NCI-H187 (cell line): ENCODE results near the gene TBXAS1.

Experiments used
- DNase-seq, 2 experiments: peaks; one replicate each; lab custom pipeline; 2025; lab: John Stamatoyannopoulos, UW

Gene TBXAS1

DNA sequence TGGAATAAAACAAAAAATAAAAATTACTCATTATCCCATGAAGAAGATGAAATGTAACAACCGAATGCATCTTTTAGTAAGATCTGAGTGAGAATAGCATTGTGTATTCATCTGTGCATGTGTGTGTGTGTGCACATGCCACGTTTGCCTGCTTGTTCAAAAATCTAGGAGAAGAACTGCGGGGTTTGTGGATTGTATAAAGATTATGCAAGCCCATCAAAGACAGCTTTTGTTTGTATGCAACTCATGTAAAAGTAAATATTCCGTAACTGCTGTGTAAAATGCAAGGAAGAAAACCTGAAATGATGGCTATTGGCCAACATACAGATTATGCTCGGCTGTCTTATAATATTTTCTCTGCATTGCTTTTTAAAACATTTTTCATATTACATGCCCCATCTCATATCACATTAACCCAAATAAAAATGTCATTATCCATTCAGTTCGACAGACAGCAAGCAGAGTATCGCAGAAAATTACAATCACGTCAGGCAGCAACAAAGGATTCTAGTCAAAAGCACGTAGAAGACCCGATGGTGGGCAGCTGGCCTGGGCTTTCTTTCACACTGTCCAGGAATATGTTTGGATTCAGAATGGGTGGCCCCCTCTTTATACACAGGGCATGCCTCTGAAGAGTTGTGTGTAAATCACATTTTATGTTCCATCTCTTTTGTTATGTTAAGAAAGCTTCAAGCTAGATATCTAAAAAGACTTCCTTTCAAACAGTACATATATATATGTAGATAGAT is 119.7 kb downstream of the TBXAS1 start:
- no peak for DNase-seq

DNA sequence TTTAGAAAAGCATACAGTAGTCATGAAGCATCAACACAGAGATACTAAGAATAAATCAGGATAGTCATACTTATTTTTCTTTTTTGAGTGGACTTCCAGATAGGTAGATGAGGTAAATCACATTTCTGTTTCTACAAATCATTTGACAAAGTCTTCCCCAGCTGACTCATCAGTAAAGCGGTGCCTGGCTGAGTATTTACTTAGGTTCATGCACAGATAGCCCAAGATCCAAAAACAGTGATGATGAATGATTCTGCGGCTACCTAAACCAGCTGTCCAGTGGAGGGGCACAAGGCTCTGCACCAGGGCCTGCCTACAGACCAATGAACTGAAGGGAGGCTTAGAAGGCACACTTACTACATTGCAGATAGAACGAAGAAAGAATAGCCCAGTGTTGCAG is 120.6 kb downstream of the TBXAS1 start:
- DNase-seq = no peak

DNA sequence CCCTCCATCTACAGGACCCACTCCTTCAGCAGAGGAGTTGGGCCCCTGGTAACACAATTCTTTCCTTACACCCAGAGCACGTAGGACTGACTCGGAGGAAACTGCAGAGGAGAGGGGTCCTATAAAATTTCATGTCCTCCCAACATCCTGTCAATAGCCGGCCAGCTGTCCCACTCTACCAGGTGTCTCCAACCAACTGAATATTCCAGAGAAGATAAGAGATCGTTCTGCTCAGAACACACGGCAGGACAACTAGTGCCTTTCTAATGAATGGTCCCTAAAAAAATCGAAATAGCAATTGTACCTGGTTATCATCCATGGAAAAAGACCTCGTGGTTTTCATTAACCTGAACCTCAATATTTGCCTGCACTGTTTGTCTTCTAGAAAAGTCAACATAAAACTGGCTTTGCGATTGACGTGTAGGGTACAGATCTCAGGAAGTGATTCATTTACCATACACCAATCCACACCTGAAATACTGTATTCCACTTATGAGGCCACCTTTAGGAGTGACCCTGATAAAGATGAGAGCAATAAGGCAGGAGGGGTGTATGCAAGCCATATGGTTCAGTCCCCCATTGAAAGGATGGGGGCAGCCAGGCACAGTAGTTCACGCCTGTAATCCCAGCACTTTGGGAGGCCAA is 121.9 kb downstream of the TBXAS1 start:
- DNase-seq = no peak

GRCh38 chr7:139953229-139953628 is 124.2 kb downstream of the TBXAS1 start:
- no peak for DNase-seq

DNA sequence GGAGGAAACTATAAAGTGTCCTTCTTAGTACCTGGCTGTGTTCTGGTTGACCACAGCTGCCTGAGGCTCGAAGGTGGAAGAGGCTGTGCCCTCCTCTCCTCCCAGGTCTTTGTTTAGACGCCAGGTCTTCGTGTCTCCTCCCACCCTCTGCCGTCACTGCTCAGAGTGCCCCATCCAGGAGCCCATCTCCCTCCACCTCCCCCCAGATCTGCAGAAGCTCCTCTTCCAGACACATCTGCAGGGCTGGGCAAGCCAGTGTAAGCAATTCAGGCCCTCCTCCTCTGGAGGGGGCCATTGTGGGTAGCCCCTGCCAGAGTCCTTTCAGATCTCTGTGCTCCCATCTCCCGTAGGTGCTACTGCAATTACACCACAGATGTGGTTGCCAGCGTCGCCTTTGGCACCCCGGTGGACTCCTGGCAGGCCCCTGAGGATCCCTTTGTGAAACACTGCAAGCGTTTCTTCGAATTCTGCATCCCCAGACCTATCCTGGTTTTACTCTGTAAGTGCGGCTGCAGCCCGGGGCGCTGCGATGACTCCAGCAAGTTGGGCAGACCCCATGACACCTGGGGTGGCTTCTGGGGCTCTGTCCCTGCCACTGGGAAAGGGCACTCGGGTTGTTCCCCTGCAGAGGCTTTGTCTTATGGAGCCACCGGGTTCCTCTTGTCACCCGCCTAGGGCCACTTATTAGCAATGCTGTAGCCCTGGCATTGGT is 126.2 kb downstream of the TBXAS1 start:
- no peak for DNase-seq

- DNase-seq = no peak
These were observed 129.7 kb downstream of the TBXAS1 start for GRCh38 chr7:139958599-139959284.

DNA sequence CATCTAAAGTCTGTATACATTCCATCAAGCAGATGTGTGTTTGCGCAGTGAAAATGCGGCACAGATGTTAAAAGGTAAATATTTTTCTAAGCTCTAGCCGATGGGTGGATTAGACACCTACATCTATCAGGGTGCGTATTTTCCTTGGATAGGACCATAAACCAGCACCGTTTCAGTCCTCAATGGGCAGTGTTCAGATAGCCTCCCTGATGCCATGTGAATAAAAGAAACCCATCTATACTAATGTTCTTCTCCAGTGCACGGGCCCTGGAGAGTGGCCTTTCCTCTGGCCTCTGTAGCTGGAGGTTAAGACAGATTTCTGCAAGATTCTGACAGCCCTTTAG is 130.2 kb downstream of the TBXAS1 start:
- DNase-seq = no peak

- no peak for DNase-seq
These were observed 130.7 kb downstream of the TBXAS1 start for GRCh38 chr7:139959718-139960117.

GRCh38 chr7:139960157-139960556 is 131.1 kb downstream of the TBXAS1 start:
- DNase-seq = no peak

- no peak for DNase-seq
These were observed 137.0 kb downstream of the TBXAS1 start for GRCh38 chr7:139965942-139966628.

- no peak for DNase-seq
These were observed 137.9 kb downstream of the TBXAS1 start for GRCh38 chr7:139966949-139967348.

DNA sequence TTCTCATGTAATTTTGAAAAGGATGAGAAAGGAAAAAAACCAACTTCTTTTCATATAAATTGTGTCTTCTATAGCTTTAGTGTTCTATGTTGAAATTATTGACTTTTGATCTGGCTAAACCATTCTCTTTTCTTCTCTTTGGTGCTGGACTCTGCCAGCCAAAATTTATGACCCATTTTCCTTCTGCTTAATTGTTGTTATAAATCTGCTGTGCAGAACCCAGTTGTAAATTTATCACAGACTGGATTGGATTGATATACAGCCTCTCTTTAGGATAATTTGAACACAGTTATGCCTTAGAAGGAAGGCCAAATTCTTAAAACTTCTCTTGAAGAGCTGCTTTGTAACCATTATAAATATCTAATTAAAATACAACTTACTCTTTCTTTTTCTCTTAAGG is 139.9 kb downstream of the TBXAS1 start:
- DNase-seq = no peak

DNA sequence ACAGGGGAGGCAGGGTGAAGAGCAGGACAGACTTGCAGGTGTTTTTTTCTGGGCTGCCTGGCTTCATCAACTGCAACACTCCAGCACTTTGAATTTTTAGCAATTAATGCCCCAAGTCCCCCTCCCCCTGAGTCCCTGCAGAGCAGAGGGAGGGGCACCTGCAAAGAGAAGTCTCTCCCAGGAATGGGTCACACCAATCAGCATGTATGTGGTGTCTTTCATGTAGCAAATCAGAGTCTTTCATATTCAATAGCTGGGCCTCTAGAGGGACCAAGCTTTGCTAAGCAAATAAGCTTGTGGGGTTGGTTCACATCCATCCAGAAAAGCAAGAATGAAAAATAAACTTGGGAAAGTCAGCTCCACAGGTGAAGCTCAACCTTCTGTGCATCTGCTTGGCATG is 143.0 kb downstream of the TBXAS1 start:
- DNase-seq = no peak

DNA sequence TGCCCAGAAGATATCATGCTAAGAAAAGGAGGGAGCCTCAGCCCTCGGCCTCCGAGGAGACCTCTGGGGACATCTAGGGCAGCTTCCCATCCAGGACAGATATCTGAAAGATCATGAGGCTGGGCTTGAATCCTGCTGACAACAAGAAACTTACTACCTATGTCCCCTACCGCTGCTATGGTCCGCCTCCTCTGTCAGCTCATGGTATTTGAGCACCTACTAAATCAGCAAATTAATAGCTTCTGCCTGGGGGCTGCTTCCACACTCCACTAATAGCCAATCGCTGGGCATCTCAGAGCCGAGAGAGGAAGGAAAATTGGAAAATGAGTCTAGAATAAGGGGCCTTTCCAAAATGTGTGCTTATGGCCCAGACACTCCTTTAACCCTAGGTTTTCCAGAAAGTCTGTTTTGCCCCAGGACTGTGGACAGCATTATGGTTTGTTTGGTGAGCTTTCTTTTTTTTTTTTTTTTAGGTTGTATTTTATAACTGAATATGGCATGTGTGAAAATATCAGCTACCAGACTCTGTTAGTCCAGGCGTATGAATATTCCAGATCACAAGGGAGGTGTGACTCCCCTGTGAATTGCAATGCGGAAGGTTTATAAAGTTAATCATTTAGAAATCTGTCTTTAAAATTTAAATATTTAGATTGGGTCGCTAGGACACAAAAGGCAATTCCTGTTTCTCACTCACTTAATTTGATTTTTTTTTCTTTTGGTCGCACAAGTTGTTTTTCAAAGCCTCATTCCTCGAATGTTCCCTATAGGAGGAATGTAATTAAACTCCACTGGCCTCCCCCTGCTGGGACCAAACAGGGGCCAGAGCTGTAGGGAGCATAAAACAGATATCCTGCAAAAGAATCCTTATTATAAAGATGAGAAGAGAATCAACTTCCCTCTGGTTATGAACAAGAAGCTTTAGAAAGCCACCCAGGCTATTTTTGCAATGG is 144.3 kb downstream of the TBXAS1 start:
- DNase-seq = no peak

- no peak for DNase-seq
These were observed 145.2 kb downstream of the TBXAS1 start for GRCh38 chr7:139974179-139974811.

GRCh38 chr7:139976055-139976837 is 147.2 kb downstream of the TBXAS1 start:
- DNase-seq = no peak

GRCh38 chr7:139976838-139977656 is 148.0 kb downstream of the TBXAS1 start:
- DNase-seq = no peak

GRCh38 chr7:139981511-139981895 is 152.4 kb downstream of the TBXAS1 start:
- no peak for DNase-seq
